Vagina (tissue), 2 donors: ENCODE measurements around the gene PHB1. TPM values are rescaled to one million over a fixed set of nuclear protein-coding genes. Genes with fewer than 3 reads are reported as not detected.

Experiments used
- DNase-seq, 2 donors: peaks; one replicate each; pipeline ENCODE4 v3.0.0-alpha.2; 2017; ENCODE audit errors: extremely low spot score in 2 of 2
- H3K27ac ChIP-seq: fragments of 200-600 bp; sonication (generic); one replicate; pipeline ENCODE4 v1.5.1; 2019
- H3K27me3 ChIP-seq: fragments of 200-600 bp; sonication (generic); one replicate; pipeline ENCODE4 v1.5.1; 2019
- H3K36me3 ChIP-seq, 2 donors: fragments of 200-600 bp; sonication (generic); one replicate each; pipeline ENCODE4 v1.5.1; 2017 to 2019
- H3K4me1 ChIP-seq: fragments of 200-600 bp; sonication (generic); one replicate; pipeline ENCODE4 v1.5.1; 2019
- H3K4me3 ChIP-seq, 2 donors: fragments of 200-600 bp; sonication (generic); 1 replicate in 1 of 2; 2 replicates in 1 of 2; pipeline ENCODE4 v1.5.1; 2016 to 2019
- H3K9me3 ChIP-seq: fragments of 200-600 bp; sonication (generic); one replicate; pipeline ENCODE4 v1.5.1; 2019
- CTCF ChIP-seq, 3 experiments: fragments of 450-650 bp in 2 of 3; fragments of 200-600 bp in 1 of 3; sonication (generic) in 1 of 3; IDR thresholded peaks; one replicate each; pipeline ENCODE4 v1.5.1; 2017 to 2019; ENCODE audit warnings: antibody characterized with exemption in 3 of 3, mild to moderate bottlenecking in 2 of 3, moderate library complexity in 2 of 3
- POLR2A ChIP-seq, 2 donors: fragments of 450-650 bp; IDR thresholded peaks; one replicate each; pipeline ENCODE4 v1.6.1; 2017; ENCODE audit warnings: antibody characterized with exemption in 2 of 2, mild to moderate bottlenecking in 2 of 2, moderate library complexity in 2 of 2
- POLR2AphosphoS5 ChIP-seq, 2 donors: sonication (generic); formaldehyde crosslinking; IDR thresholded peaks; one replicate each; pipeline ENCODE4 v1.9.0; 2017; ENCODE audit warnings: antibody characterized with exemption in 2 of 2, mild to moderate bottlenecking in 2 of 2, low read depth in 1 of 2; ENCODE audit not compliant: insufficient read depth in 1 of 2
- intact Hi-C: fragments of 100-400 bp; cut with DNase I; formaldehyde crosslinking; loops from one replicate; pipeline ENCODE4 v1.15.1; 2023
- total RNA-seq: library from RNA; depleted of rRNA; stranded (reverse); fragments of >200 nt; gene quantifications from one replicate; pipeline ENCODE4 v1.2.3, GENCODE V29; 2016

The PHB1 gene
- total RNA-seq, 1 donor from 2014 or later: 58.7 TPM

GRCh38 chr17:49388692-49389513, 25.8 kb downstream of the PHB1 start:
- intact Hi-C loops: no loop called here
- no peaks in the 10 kb centered on the region for H3K27me3 ChIP-seq
- no peak overlapping the region for H3K27ac ChIP-seq
- peaks cover 15% of the 10 kb centered on the region for H3K4me1 ChIP-seq
- H3K4me3 ChIP-seq: no peak overlapping the region
- no peaks in the 10 kb centered on the region for H3K9me3 ChIP-seq
- no peak for DNase-seq
- no peaks in the 10 kb centered on the region for H3K36me3 ChIP-seq
- TF ChIP-seq POLR2AphosphoS5 (IDR thresholded peaks at IDR 0.05; ENCODE audit: insufficient read depth in 1 of 2, low read depth in 1 of 2) (no peak), CTCF (IDR thresholded peaks at IDR 0.05) (no peak), POLR2A (IDR thresholded peaks at IDR 0.05) (no peak)

- H3K36me3 ChIP-seq: no peaks in the 10 kb centered on the region
- no peak for DNase-seq
- H3K27me3 ChIP-seq: no peaks in the 10 kb centered on the region
- TF ChIP-seq POLR2A (IDR thresholded peaks at IDR 0.05) (no peak), POLR2AphosphoS5 (IDR thresholded peaks at IDR 0.05; ENCODE audit: insufficient read depth in 1 of 2, low read depth in 1 of 2) (no peak), CTCF (IDR thresholded peaks at IDR 0.05) (no peak)
- no peaks in the 10 kb centered on the region for H3K9me3 ChIP-seq
- intact Hi-C loops: no loop called here
- H3K27ac ChIP-seq: no peak overlapping the region
- no peak overlapping the region for H3K4me3 ChIP-seq
- peaks cover 15% of the 10 kb centered on the region for H3K4me1 ChIP-seq
Measured at GRCh38 chr17:49388290-49388640, 26.4 kb downstream of the PHB1 start.

DNA sequence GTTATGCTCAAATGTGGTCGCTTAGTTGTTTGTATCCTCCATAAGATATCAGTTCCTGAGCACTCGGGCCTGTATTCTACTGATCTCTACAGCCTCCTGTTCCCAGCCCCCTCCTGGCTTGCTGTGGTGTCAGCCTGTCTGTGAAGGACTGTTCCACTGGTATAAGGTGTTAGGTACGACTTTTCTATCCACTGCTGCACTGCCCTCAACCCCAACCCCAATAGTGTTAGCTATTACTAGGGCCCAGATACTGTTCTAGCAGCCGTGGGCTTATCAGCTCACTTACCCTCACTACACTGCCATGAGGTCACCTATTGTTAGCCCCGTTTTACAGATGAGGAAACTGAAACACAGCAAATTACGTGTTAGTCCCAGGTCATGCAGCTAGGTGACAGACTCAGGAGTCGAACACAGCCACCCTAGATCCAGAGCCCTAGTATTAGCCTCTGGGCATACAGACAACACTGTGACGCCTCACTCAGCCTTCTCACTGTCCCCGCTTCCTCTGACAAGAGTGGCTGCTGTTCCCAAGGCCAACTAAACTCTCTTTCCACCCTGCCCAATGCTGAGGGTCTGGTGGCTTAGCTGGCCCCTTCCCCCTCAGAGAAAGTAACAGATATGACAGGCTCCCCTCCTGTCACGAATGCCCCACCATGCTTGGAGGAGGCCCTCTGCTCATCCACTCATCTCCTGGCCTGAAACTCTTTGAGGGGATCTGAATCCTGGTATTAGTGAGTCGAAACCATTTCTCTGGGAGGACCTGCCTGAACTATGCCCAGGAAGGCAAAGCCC, 27.0 kb downstream of the PHB1 start:
- Histone ChIP-seq H3K4me1 (peaks cover 15% of the 10 kb centered on the region), H3K4me3 (no peak overlapping the region), H3K27ac (no peak overlapping the region), H3K27me3 (no peaks in the 10 kb centered on the region), H3K9me3 (no peaks in the 10 kb centered on the region), H3K36me3 (no peaks in the 10 kb centered on the region)
- DNase-seq: no peak
- no peak for TF ChIP-seq POLR2AphosphoS5 (IDR thresholded peaks at IDR 0.05; ENCODE audit: insufficient read depth in 1 of 2, low read depth in 1 of 2)
- TF ChIP-seq POLR2A (IDR thresholded peaks at IDR 0.05): no peak
- intact Hi-C loops: no loop called here

DNA sequence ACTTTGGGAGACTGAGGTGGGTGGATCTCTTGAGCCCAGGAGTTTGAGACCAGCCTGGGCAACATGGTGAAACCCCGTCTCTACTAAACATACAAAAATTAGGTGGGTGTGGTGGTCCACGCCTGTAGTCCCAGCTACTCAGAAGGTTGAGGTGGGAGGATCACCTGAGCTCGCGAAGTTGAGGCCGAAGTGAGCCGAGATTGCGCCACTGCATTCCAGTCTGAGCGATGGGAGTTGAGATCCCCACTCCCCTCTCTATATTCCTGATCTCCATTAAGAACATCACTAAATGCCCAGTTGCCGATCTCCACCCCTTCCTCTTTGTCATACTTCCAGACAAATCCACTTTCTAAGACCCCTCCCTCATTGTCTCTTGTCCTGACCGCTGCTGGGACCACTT, 28.3 kb downstream of the PHB1 start:
- Histone ChIP-seq H3K27me3 (no peaks in the 10 kb centered on the region), H3K9me3 (no peaks in the 10 kb centered on the region), H3K4me1 (peaks cover 15% of the 10 kb centered on the region), H3K36me3 (no peaks in the 10 kb centered on the region), H3K27ac (no peak overlapping the region), H3K4me3 (no peak overlapping the region)
- intact Hi-C loops: no loop called here
- no peak for DNase-seq
- TF ChIP-seq POLR2A (IDR thresholded peaks at IDR 0.05) (no peak), CTCF (IDR thresholded peaks at IDR 0.05) (no peak), POLR2AphosphoS5 (IDR thresholded peaks at IDR 0.05; ENCODE audit: insufficient read depth in 1 of 2, low read depth in 1 of 2) (no peak)

GRCh38 chr17:49384951-49385350, 29.7 kb downstream of the PHB1 start:
- H3K4me3 ChIP-seq: no peak overlapping the region
- peaks cover 3% of the 10 kb centered on the region for H3K4me1 ChIP-seq
- no peak for TF ChIP-seq POLR2AphosphoS5 (IDR thresholded peaks at IDR 0.05; ENCODE audit: insufficient read depth in 1 of 2, low read depth in 1 of 2)
- TF ChIP-seq CTCF (IDR thresholded peaks at IDR 0.05): no peak
- no peak for TF ChIP-seq POLR2A (IDR thresholded peaks at IDR 0.05)
- H3K36me3 ChIP-seq: no peaks in the 10 kb centered on the region
- H3K27ac ChIP-seq: no peak overlapping the region
- H3K27me3 ChIP-seq: no peaks in the 10 kb centered on the region
- intact Hi-C loops: no loop called here
- no peaks in the 10 kb centered on the region for H3K9me3 ChIP-seq
- DNase-seq: no peak
